Measurements from ENCODE around the gene INSC. TPM values are rescaled to one million over a fixed set of nuclear protein-coding genes. Genes with fewer than 3 reads are reported as not detected.

INSC gene
- total RNA-seq, 4 donors from 2014 or later: not detected

GRCh38 chr11:15175831-15176230 lies 61.1 kb downstream of the INSC start:
- Histone ChIP-seq H3K4me3 (no peak overlapping the region), H3K27me3 (no peaks in the 10 kb centered on the region), H3K9me3 (no peaks in the 10 kb centered on the region), H3K27ac (no peak overlapping the region), H3K4me1 (peaks cover 0 to 3% of the 10 kb centered on the region in 2 donors), H3K36me3 (no peaks in the 10 kb centered on the region)
- in situ Hi-C loops (cut with MboI; ENCODE audit: low sequenced_read_pairs in 4 of 4): no loop called here
- TF ChIP-seq CTCF (IDR thresholded peaks at IDR 0.05 in 4 of 5, conservative IDR thresholded peaks at IDR 0.05 in 1 of 5) (no peak), POLR2A (IDR thresholded peaks at IDR 0.05) (no peak)
- DNase-seq (no peak), ATAC-seq (no peak)
- intact Hi-C loops (cut with DNase I; ENCODE audit: low total_unique reads): no loop called here

DNA sequence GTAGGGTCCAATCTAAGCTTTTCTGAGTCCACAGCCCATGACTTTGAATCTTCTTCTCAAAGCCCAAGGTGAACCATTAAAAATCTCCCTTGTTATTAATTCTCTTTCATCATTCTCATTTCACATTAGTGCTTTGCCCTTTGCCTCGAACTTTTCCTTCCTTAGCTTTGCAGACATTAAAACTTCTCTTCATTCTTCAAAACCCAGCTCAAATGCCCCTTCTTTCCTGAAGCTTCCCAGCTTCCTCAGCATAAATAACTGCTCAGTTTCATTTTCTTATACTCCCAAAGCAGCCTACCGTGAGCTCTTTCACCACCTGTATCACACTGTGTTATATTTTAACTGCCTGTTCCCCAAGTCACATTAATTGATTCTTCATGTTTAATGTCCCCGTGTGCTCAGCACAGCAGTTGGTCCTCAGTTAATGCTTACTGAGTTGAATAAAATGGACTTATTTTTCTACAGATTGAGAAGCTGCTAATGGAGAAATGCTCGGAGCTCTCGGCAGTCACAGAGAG lies 62.0 kb downstream of the INSC start:
- TF ChIP-seq CTCF (IDR thresholded peaks at IDR 0.05 in 4 of 5, conservative IDR thresholded peaks at IDR 0.05 in 1 of 5) (no peak), POLR2A (IDR thresholded peaks at IDR 0.05) (no peak)
- Histone ChIP-seq H3K4me1 (peaks cover 0 to 3% of the 10 kb centered on the region in 2 donors), H3K36me3 (no peaks in the 10 kb centered on the region), H3K9me3 (no peaks in the 10 kb centered on the region), H3K4me3 (no peak overlapping the region), H3K27ac (no peak overlapping the region), H3K27me3 (no peaks in the 10 kb centered on the region)
- no peak for DNase-seq
- in situ Hi-C loops (cut with MboI; ENCODE audit: low sequenced_read_pairs in 4 of 4) (no loop called here), intact Hi-C loops (cut with DNase I; ENCODE audit: low total_unique reads) (no loop called here)
- no peak for ATAC-seq

DNA sequence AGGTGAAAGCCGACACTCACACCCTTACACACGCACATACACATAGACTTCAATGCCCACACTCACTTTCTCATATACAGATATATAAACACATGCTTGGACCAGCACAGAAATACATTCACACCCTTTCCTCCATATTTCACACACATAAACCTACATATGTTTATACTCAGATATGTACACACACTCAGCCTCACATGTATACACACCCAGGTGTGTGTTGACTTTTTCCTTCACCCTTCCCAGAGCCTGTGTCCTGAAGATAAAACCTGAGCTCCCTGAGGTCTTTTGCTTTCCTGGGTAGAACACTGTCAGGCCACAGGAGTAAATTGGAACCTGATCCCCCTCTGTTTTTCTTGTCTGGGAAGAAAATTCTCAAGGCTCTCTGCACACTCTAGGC lies 62.8 kb downstream of the INSC start:
- TF ChIP-seq POLR2A (IDR thresholded peaks at IDR 0.05): no peak
- no peak for TF ChIP-seq CTCF (IDR thresholded peaks at IDR 0.05 in 4 of 5, conservative IDR thresholded peaks at IDR 0.05 in 1 of 5)
- intact Hi-C loops (cut with DNase I; ENCODE audit: low total_unique reads): no loop called here
- no peak overlapping the region for H3K27ac ChIP-seq
- no peaks in the 10 kb centered on the region for H3K27me3 ChIP-seq
- H3K4me1 ChIP-seq: peaks cover 0 to 3% of the 10 kb centered on the region in 2 donors
- in situ Hi-C loops (cut with MboI; ENCODE audit: low sequenced_read_pairs in 4 of 4): no loop called here
- ATAC-seq (no peak), DNase-seq (no peak)
- no peaks in the 10 kb centered on the region for H3K9me3 ChIP-seq
- H3K4me3 ChIP-seq: no peak overlapping the region
- no peaks in the 10 kb centered on the region for H3K36me3 ChIP-seq

DNA sequence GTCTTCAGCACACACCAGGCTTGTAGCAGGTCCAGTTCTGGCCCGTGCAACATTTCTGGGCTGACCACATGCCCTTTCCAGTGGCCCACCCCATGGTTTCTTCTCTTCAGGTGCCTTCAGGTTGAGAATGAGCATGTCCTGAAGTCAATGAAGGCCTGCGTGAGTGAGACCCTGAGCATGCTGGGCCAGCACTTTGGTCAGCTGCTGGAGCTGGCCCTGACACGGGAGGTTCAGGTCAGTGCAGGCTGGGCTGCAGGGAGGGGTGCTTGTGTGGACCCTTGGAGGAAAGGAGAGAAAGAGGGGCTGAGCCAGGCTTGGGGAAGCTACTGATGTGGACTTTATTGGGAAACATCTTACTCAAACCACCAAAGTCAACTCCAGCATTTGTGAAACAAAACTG lies 63.5 kb downstream of the INSC start:
- Histone ChIP-seq H3K9me3 (no peaks in the 10 kb centered on the region), H3K4me1 (peaks cover 0 to 3% of the 10 kb centered on the region in 2 donors), H3K36me3 (no peaks in the 10 kb centered on the region), H3K27ac (no peak overlapping the region), H3K4me3 (no peak overlapping the region), H3K27me3 (no peaks in the 10 kb centered on the region)
- TF ChIP-seq POLR2A (IDR thresholded peaks at IDR 0.05): no peak
- no peak for TF ChIP-seq CTCF (IDR thresholded peaks at IDR 0.05 in 4 of 5, conservative IDR thresholded peaks at IDR 0.05 in 1 of 5)
- DNase-seq (no peak), ATAC-seq (no peak)
- intact Hi-C loops (cut with DNase I; ENCODE audit: low total_unique reads): no loop called here
- in situ Hi-C loops (cut with MboI; ENCODE audit: low sequenced_read_pairs in 4 of 4): no loop called here

GRCh38 chr11:15179167-15179566 lies 64.4 kb downstream of the INSC start:
- H3K27me3 ChIP-seq: no peaks in the 10 kb centered on the region
- ATAC-seq (no peak), DNase-seq (no peak)
- H3K4me1 ChIP-seq: peaks cover 0 to 3% of the 10 kb centered on the region in 2 donors
- in situ Hi-C loops (cut with MboI; ENCODE audit: low sequenced_read_pairs in 4 of 4) (no loop called here), intact Hi-C loops (cut with DNase I; ENCODE audit: low total_unique reads) (no loop called here)
- H3K4me3 ChIP-seq: no peak overlapping the region
- H3K27ac ChIP-seq: no peak overlapping the region
- H3K9me3 ChIP-seq: no peaks in the 10 kb centered on the region
- TF ChIP-seq POLR2A (IDR thresholded peaks at IDR 0.05) (no peak), CTCF (IDR thresholded peaks at IDR 0.05 in 4 of 5, conservative IDR thresholded peaks at IDR 0.05 in 1 of 5) (no peak)
- no peaks in the 10 kb centered on the region for H3K36me3 ChIP-seq
